ENCODE results near the gene NR6A1.

GRCh38 chr9:124770359-124771020 lies 621 bp downstream of the NR6A1 start:
- TF ChIP-seq ZNF274 (IDR thresholded peaks at IDR 0.05; ENCODE audit: low read depth, low read length) (no peak), YY1 (IDR thresholded peaks at IDR 0.05; ENCODE audit: insufficient read depth, insufficient read length) (no peak), SUZ12 (IDR thresholded peaks at IDR 0.05; ENCODE audit: extremely low read depth, insufficient read depth, insufficient read length) (no peak)
